ENCODE measurements around the gene TTBK2. TPM values are rescaled to one million over a fixed set of nuclear protein-coding genes. Genes with fewer than 3 reads are reported as not detected.

The TTBK2 gene
- polyA plus RNA-seq, 1 of the 3 experiments (the other 2 are of a cell fraction): 4.5 TPM

GRCh38 chr15:42820811-42821210, 99.8 kb downstream of the TTBK2 start:
- no peaks in the 10 kb centered on the region for H3K9me3 ChIP-seq
- H3K9ac ChIP-seq: no peak overlapping the region
- H3K27ac ChIP-seq (ENCODE audit: low read depth in 2 of 2, low read length in 1 of 2): no peak overlapping the region
- H4K20me1 ChIP-seq (ENCODE audit: insufficient read depth): no peaks in the 10 kb centered on the region
- 88% methylated on average over 3 of the region's 3 CpGs for WGBS (ENCODE audit: low lambda C conversion rate)
- no peak overlapping the region for H2AFZ ChIP-seq (ENCODE audit: low read depth)
- H3K4me3 ChIP-seq (ENCODE audit: low read depth in 2 of 2, low read length in 1 of 2): no peak overlapping the region
- H3F3A ChIP-seq (replicated peaks; ENCODE audit: insufficient read depth): no peaks in the 10 kb centered on the region
- peaks cover 0 to 13% of the 10 kb centered on the region in 2 experiments for H3K36me3 ChIP-seq (replicated peaks in 1 of 2; ENCODE audit: control insufficient read depth in 1 of 2, insufficient read depth in 2 of 2, low read length in 1 of 2)
- POLR2A ChIA-PET: no interaction called here
- no peak overlapping the region for H3K4me2 ChIP-seq
- no peaks in the 10 kb centered on the region for H3K27me3 ChIP-seq (ENCODE audit: insufficient read depth)
- DNase-seq: no peak
- H3K4me1 ChIP-seq (ENCODE audit: control insufficient read depth in 1 of 2, insufficient read depth in 2 of 2, low read depth in 1 of 2, low read length in 1 of 2): no peaks in the 10 kb centered on the region; a peak in 1 of 4 replicates
- TF ChIP-seq, protein P1, sequence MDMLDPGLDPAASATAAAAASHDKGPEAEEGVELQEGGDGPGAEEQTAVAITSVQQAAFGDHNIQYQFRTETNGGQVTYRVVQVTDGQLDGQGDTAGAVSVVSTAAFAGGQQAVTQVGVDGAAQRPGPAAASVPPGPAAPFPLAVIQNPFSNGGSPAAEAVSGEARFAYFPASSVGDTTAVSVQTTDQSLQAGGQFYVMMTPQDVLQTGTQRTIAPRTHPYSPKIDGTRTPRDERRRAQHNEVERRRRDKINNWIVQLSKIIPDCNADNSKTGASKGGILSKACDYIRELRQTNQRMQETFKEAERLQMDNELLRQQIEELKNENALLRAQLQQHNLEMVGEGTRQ (IDR thresholded peaks at IDR 0.05; ENCODE audit: borderline replicate concordance, low read depth, low read length): no peak
- no peak for TF ChIP-seq FOXM1 (IDR thresholded peaks at IDR 0.05; ENCODE audit: low read depth)
- no peak for TF ChIP-seq MAX (IDR thresholded peaks at IDR 0.05; ENCODE audit: low read depth)
- no peak for TF ChIP-seq EP300 (IDR thresholded peaks at IDR 0.05; ENCODE audit: borderline replicate concordance in 1 of 2, low read depth in 1 of 2, low read length in 1 of 2)
- no peak for TF ChIP-seq YY1 (IDR thresholded peaks at IDR 0.05; ENCODE audit: low read depth)
- TF ChIP-seq GABPA (IDR thresholded peaks at IDR 0.05; ENCODE audit: low read depth): no peak
- no peak for TF ChIP-seq PBX3 (IDR thresholded peaks at IDR 0.05)
- no peak for TF ChIP-seq TEAD4 (IDR thresholded peaks at IDR 0.05; ENCODE audit: borderline replicate concordance, insufficient read depth)
- no peak for TF ChIP-seq ELF1 (IDR thresholded peaks at IDR 0.05)
- TF ChIP-seq JUND (IDR thresholded peaks at IDR 0.05): no peak
- TF ChIP-seq NFIC (IDR thresholded peaks at IDR 0.05; ENCODE audit: borderline replicate concordance): no peak
- no peak for TF ChIP-seq TAF1 (IDR thresholded peaks at IDR 0.05; ENCODE audit: borderline replicate concordance, low read depth, low read length)
- TF ChIP-seq NRF1 (IDR thresholded peaks at IDR 0.05; ENCODE audit: low read depth, low read length): no peak
- TF ChIP-seq FOXJ3 (CRISPR knock-in tag; IDR thresholded peaks at IDR 0.05): no peak
- H3K79me2 ChIP-seq (ENCODE audit: insufficient read depth): no peaks in the 10 kb centered on the region
- H3K9me2 ChIP-seq: no peaks in the 10 kb centered on the region
- CTCF ChIA-PET: interaction anchor here (0.6 kb wide), 1 partner anchor 73 kb away, joined by 3 read pairs; no protein-coding TSS in a partner anchor

DNA sequence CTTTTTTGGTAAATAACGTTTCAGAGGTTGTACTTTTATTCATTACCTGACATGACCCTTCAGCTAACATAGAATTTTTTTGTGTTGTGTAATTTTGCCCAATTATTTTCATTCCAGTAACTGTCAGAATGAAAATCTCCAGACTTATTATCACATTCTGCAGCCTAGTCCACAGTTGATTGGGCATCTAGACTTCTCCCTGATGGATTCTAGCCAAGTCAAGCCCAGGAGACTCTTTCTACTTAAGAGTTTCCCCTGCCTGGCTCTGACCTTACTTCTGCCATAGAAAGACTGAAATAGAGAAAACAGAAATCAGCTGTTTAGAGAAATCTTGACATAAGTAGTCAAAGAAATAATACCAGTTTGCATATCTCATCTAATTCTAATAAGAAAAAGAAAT, 100.8 kb downstream of the TTBK2 start:
- no peaks in the 10 kb centered on the region for H3K9me2 ChIP-seq
- peak overlapping the region in 1 of 2 experiments; percentile 53; a peak in 1 of 4 replicates for H3K27ac ChIP-seq (ENCODE audit: low read depth in 2 of 2, low read length in 1 of 2)
- H3K4me3 ChIP-seq (ENCODE audit: low read depth in 2 of 2, low read length in 1 of 2): no peak overlapping the region
- POLR2A ChIA-PET: no interaction called here
- H3K9ac ChIP-seq: no peak overlapping the region
- H3K9me3 ChIP-seq: no peaks in the 10 kb centered on the region
- H3F3A ChIP-seq (replicated peaks; ENCODE audit: insufficient read depth): no peaks in the 10 kb centered on the region
- no peak overlapping the region for H2AFZ ChIP-seq (ENCODE audit: low read depth)
- WGBS (ENCODE audit: low lambda C conversion rate): 76% methylated on average over 1 of the region's 1 CpG
- H3K4me1 ChIP-seq (ENCODE audit: control insufficient read depth in 1 of 2, insufficient read depth in 2 of 2, low read depth in 1 of 2, low read length in 1 of 2): no peaks in the 10 kb centered on the region; a peak in 1 of 4 replicates
- H3K79me2 ChIP-seq (ENCODE audit: insufficient read depth): no peaks in the 10 kb centered on the region
- no peak for DNase-seq
- TF ChIP-seq TCF12 (IDR thresholded peaks at IDR 0.05) (no peak), GATA2 (CRISPR knock-in tag; IDR thresholded peaks at IDR 0.05) (no peak), PBX3 (IDR thresholded peaks at IDR 0.05) (no peak), ELF1 (IDR thresholded peaks at IDR 0.05) (no peak), NRF1 (IDR thresholded peaks at IDR 0.05; ENCODE audit: low read depth, low read length) (no peak), SIN3A (IDR thresholded peaks at IDR 0.05; ENCODE audit: borderline replicate concordance, low read depth, low read length) (no peak), REST (IDR thresholded peaks at IDR 0.05; ENCODE audit: low read depth, low read length) (no peak), JUND (IDR thresholded peaks at IDR 0.05) (no peak), RCOR1 (IDR thresholded peaks at IDR 0.05; ENCODE audit: low read length) (no peak)
- TF ChIP-seq, protein P2, sequence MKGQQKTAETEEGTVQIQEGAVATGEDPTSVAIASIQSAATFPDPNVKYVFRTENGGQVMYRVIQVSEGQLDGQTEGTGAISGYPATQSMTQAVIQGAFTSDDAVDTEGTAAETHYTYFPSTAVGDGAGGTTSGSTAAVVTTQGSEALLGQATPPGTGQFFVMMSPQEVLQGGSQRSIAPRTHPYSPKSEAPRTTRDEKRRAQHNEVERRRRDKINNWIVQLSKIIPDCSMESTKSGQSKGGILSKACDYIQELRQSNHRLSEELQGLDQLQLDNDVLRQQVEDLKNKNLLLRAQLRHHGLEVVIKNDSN (IDR thresholded peaks at IDR 0.05; ENCODE audit: borderline replicate concordance, low read depth): no peak
- H3K36me3 ChIP-seq (replicated peaks in 1 of 2; ENCODE audit: control insufficient read depth in 1 of 2, insufficient read depth in 2 of 2, low read length in 1 of 2): peaks cover 0 to 13% of the 10 kb centered on the region in 2 experiments
- no peak overlapping the region for H3K4me2 ChIP-seq
- H4K20me1 ChIP-seq (ENCODE audit: insufficient read depth): no peaks in the 10 kb centered on the region
- CTCF ChIA-PET: no interaction called here
- no peaks in the 10 kb centered on the region for H3K27me3 ChIP-seq (ENCODE audit: insufficient read depth)

Measured in SK-N-SH (cell line).